Loucy (cell line): ENCODE results near the gene GRID2.

ENCODE experiments used
- EZH2phosphoT487 ChIP-seq: fragments of 200-600 bp; IDR thresholded peaks from 2 replicates; pipeline ENCODE4 v1.6.1; 2018; ENCODE audit warnings: antibody characterized with exemption, mild to moderate bottlenecking, moderate library complexity, borderline replicate concordance
- TF ChIP-seq, protein P1 (sequence below): fragments of 200-600 bp; sonication (generic); conservative IDR thresholded peaks from 2 replicates; pipeline ENCODE4 v1.5.1; 2014; ENCODE audit warnings: mild to moderate bottlenecking, antibody characterized with exemption, low read length

GRCh38 chr4:92263575-92263974 is 40.2 kb upstream of the GRID2 start:
- TF ChIP-seq, protein P1, sequence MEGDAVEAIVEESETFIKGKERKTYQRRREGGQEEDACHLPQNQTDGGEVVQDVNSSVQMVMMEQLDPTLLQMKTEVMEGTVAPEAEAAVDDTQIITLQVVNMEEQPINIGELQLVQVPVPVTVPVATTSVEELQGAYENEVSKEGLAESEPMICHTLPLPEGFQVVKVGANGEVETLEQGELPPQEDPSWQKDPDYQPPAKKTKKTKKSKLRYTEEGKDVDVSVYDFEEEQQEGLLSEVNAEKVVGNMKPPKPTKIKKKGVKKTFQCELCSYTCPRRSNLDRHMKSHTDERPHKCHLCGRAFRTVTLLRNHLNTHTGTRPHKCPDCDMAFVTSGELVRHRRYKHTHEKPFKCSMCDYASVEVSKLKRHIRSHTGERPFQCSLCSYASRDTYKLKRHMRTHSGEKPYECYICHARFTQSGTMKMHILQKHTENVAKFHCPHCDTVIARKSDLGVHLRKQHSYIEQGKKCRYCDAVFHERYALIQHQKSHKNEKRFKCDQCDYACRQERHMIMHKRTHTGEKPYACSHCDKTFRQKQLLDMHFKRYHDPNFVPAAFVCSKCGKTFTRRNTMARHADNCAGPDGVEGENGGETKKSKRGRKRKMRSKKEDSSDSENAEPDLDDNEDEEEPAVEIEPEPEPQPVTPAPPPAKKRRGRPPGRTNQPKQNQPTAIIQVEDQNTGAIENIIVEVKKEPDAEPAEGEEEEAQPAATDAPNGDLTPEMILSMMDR: no peak
- no peak for TF ChIP-seq EZH2phosphoT487
